SU-DHL-6 (cell line): ENCODE results near the gene ARAF.
"Not testable (repeated sequence)": the region's sequence is repeated elsewhere in the genome, so short reads cannot be mapped to it uniquely, and the experiment has no call there.

Experiments used
- H2AFZ ChIP-seq: fragments of 200-600 bp; sonication (generic); 2 replicates; pipeline ENCODE4 v1.6.1; 2014; ENCODE audit warnings: low read depth, mild to moderate bottlenecking, moderate library complexity, mixed read lengths, antibody characterized with exemption, low read length; ENCODE audit not compliant: severe bottlenecking
- H3F3A ChIP-seq: fragments of 200-600 bp; shearing (Covaris generic); 2 replicates; pipeline ENCODE4 v1.6.0; 2016; ENCODE audit warnings: antibody characterized with exemption, mild to moderate bottlenecking; ENCODE audit not compliant: insufficient read depth
- H3K27ac ChIP-seq: fragments of 200-600 bp; sonication (generic); 2 replicates; pipeline ENCODE4 v1.5.1; 2016; ENCODE audit warnings: low read depth, mild to moderate bottlenecking, low read length, moderate library complexity, mixed read lengths
- H3K27me3 ChIP-seq: fragments of 200-600 bp; sonication (generic), shearing (Covaris generic); 2 replicates; pipeline ENCODE4 v1.6.0; 2014; ENCODE audit warnings: mild to moderate bottlenecking, low read length
- H3K36me3 ChIP-seq: fragments of 200-600 bp; sonication (generic); 2 replicates; pipeline ENCODE4 v1.6.1; 2014; ENCODE audit warnings: mild to moderate bottlenecking, low read length, mixed read lengths
- H3K4me2 ChIP-seq: fragments of 300-600, 200-600 bp; shearing (Covaris generic), sonication (generic); 2 replicates; pipeline ENCODE4 v1.6.0; 2014; ENCODE audit warnings: low read length, low read depth, mild to moderate bottlenecking; ENCODE audit not compliant: poor library complexity, severe bottlenecking
- H3K4me3 ChIP-seq: fragments of 200-600 bp; sonication (generic); 2 replicates; pipeline ENCODE4 v1.5.1; 2014; ENCODE audit warnings: antibody characterized with exemption, low read length, mild to moderate bottlenecking, mixed read lengths; ENCODE audit not compliant: insufficient read depth, poor library complexity, severe bottlenecking
- H3K79me2 ChIP-seq: fragments of 200-600 bp; sonication (generic); 2 replicates; pipeline ENCODE4 v1.6.1; 2014; ENCODE audit warnings: mild to moderate bottlenecking, low read length, moderate library complexity; ENCODE audit not compliant: insufficient read depth
- H3K9ac ChIP-seq: fragments of 200-600 bp; sonication (generic); 2 replicates; pipeline ENCODE4 v1.7.0; 2014; ENCODE audit warnings: mild to moderate bottlenecking, low read length
- H3K9me2 ChIP-seq: fragments of 200-600 bp; sonication (generic); replicated peaks from 2 replicates; pipeline ENCODE4 v1.6.1; 2014; ENCODE audit warnings: low read length; ENCODE audit not compliant: insufficient read depth
- H3K9me3 ChIP-seq: fragments of 200-600 bp; sonication (generic); 2 replicates; pipeline ENCODE4 v1.6.1; 2014; ENCODE audit warnings: low read length, mixed read lengths; ENCODE audit not compliant: insufficient read depth
- H4K20me1 ChIP-seq: fragments of 200-600 bp; sonication (generic); 2 replicates; pipeline ENCODE4 v1.6.1; 2014; ENCODE audit warnings: low read depth, mild to moderate bottlenecking, antibody characterized with exemption, low read length, moderate library complexity, mixed read lengths
- CTCF ChIP-seq: fragments of 200-600 bp; sonication (generic); IDR thresholded peaks from one replicate; pipeline ENCODE4 v1.5.1; 2017; ENCODE audit warnings: antibody characterized with exemption, mild to moderate bottlenecking, low read length, moderate library complexity; ENCODE audit not compliant: insufficient read depth, poor library complexity, severe bottlenecking
- EZH2phosphoT487 ChIP-seq: fragments of 200-600 bp; sonication (generic), shearing (Covaris generic); conservative IDR thresholded peaks from 2 replicates; pipeline ENCODE4 v1.6.1; 2018; ENCODE audit warnings: mild to moderate bottlenecking, antibody characterized with exemption, low read length, moderate library complexity, mixed read lengths

Gene ARAF

GRCh38 chrX:47597222-47597621 lies 36.2 kb downstream of the ARAF start:
- H4K20me1 ChIP-seq: no peaks in the 10 kb centered on the region
- H3K9me2 ChIP-seq: no peaks in the 10 kb centered on the region
- no peak overlapping the region for H3K4me3 ChIP-seq
- no peaks in the 10 kb centered on the region for H3K79me2 ChIP-seq
- no peaks in the 10 kb centered on the region for H3K36me3 ChIP-seq
- no peak overlapping the region for H3K27ac ChIP-seq
- H3K9ac ChIP-seq: no peak overlapping the region
- no peak for TF ChIP-seq EZH2phosphoT487
- no peak for TF ChIP-seq CTCF
- no peaks in the 10 kb centered on the region for H3F3A ChIP-seq
- no peak overlapping the region for H3K4me2 ChIP-seq
- no peaks in the 10 kb centered on the region for H3K27me3 ChIP-seq
- H2AFZ ChIP-seq: no peak overlapping the region
- no peaks in the 10 kb centered on the region for H3K9me3 ChIP-seq

GRCh38 chrX:47603125-47603524 lies 42.1 kb downstream of the ARAF start:
- H3K36me3 ChIP-seq, H2AFZ ChIP-seq, H3F3A ChIP-seq, H3K4me2 ChIP-seq, H3K79me2 ChIP-seq, H3K27ac ChIP-seq, H3K9me3 ChIP-seq, H3K9me2 ChIP-seq, H3K27me3 ChIP-seq, H3K4me3 ChIP-seq, H4K20me1 ChIP-seq, H3K9ac ChIP-seq: not testable (repeated sequence)

GRCh38 chrX:47605024-47605423 lies 44.0 kb downstream of the ARAF start:
- Histone ChIP-seq H3K9me3 (no peaks in the 10 kb centered on the region), H3K27me3 (no peaks in the 10 kb centered on the region), H3K4me2 (no peak overlapping the region), H3K27ac (no peak overlapping the region), H4K20me1 (no peaks in the 10 kb centered on the region), H3K79me2 (no peaks in the 10 kb centered on the region), H3K9me2 (no peaks in the 10 kb centered on the region), H3K36me3 (no peaks in the 10 kb centered on the region), H3K9ac (no peak overlapping the region), H3K4me3 (no peak overlapping the region), H2AFZ (no peak overlapping the region), H3F3A (no peaks in the 10 kb centered on the region)
- TF ChIP-seq CTCF (no peak), EZH2phosphoT487 (no peak)

- H3K9me3 ChIP-seq: no peaks in the 10 kb centered on the region
- TF ChIP-seq CTCF (no peak), EZH2phosphoT487 (no peak)
- H4K20me1 ChIP-seq: no peaks in the 10 kb centered on the region
- no peaks in the 10 kb centered on the region for H3F3A ChIP-seq
- H3K4me2 ChIP-seq: no peak overlapping the region
- H3K27me3 ChIP-seq: no peaks in the 10 kb centered on the region
- no peaks in the 10 kb centered on the region for H3K36me3 ChIP-seq
- H2AFZ ChIP-seq: no peak overlapping the region
- no peaks in the 10 kb centered on the region for H3K9me2 ChIP-seq
- H3K27ac ChIP-seq: no peak overlapping the region
- H3K4me3 ChIP-seq: no peak overlapping the region
- no peak overlapping the region for H3K9ac ChIP-seq
- no peaks in the 10 kb centered on the region for H3K79me2 ChIP-seq
These were observed 46.1 kb downstream of the ARAF start for GRCh38 chrX:47607091-47607490.
